Prostate gland (tissue), 2 donors: ENCODE results near the gene POLA1. TPM values are rescaled to one million over a fixed set of nuclear protein-coding genes. Genes with fewer than 3 reads are reported as not detected.

Source experiments
- DNase-seq: peaks from one replicate; pipeline ENCODE4 v3.0.0-alpha.2; 2019; ENCODE audit warnings: low spot score
- H3K27ac ChIP-seq, 2 donors: fragments of 200-600 bp; sonication (generic); 2 replicates each; pipeline ENCODE4 v1.5.1; 2017 to 2019
- H3K27me3 ChIP-seq: fragments of 200-600 bp; sonication (generic); replicated peaks from 2 replicates; pipeline ENCODE4 v1.5.1; 2019; ENCODE audit not compliant: insufficient read depth
- H3K36me3 ChIP-seq, 2 donors: fragments of 200-600 bp; sonication (generic); 1 replicate in 1 of 2; 2 replicates in 1 of 2; pipeline versions ENCODE4 v1.5.1 to v1.8.1; 2017 to 2019
- H3K4me1 ChIP-seq: fragments of 200-600 bp; sonication (generic); replicated peaks from 2 replicates; pipeline ENCODE4 v1.5.1; 2019
- H3K4me3 ChIP-seq, 2 donors: fragments of 200-600 bp; sonication (generic); 2 replicates each; pipeline ENCODE4 v1.5.1; 2017 to 2019
- H3K9me3 ChIP-seq: fragments of 200-600 bp; sonication (generic); 2 replicates; pipeline ENCODE4 v1.5.1; 2017
- POLR2A ChIP-seq: fragments of 450-650 bp; IDR thresholded peaks from one replicate; pipeline ENCODE4 v1.6.1; 2016; ENCODE audit warnings: antibody characterized with exemption, mild to moderate bottlenecking
- POLR2AphosphoS5 ChIP-seq: sonication (generic); formaldehyde crosslinking; IDR thresholded peaks from one replicate; pipeline ENCODE4 v1.6.1; 2017; ENCODE audit warnings: antibody characterized with exemption
- WGBS: methylation state at CpG from one replicate; pipeline ENCODE4 v1.1.5; 2018; 5-methylcytosine and 5-hydroxymethylcytosine counted together
- intact Hi-C: fragments of 100-400 bp; cut with DNase I; formaldehyde crosslinking; loops from one replicate; pipeline ENCODE4 v1.14.2; 2022
- total RNA-seq, 2 donors: library from RNA; depleted of rRNA; stranded (reverse); fragments of >200 nt; gene quantifications; one replicate each; pipeline ENCODE4 v1.1.0, GENCODE V29; 2016
- TF ChIP-seq, protein P1 (sequence below), 4 experiments: fragments of 200-600 bp in 2 of 4; fragments of 450-650 bp in 2 of 4; sonication (generic) in 2 of 4; IDR thresholded peaks; 1 replicate in 3 of 4; 2 replicates in 1 of 4; pipeline ENCODE4 v1.5.1; 2016 to 2019; ENCODE audit warnings: antibody characterized with exemption in 4 of 4, mild to moderate bottlenecking in 2 of 4, moderate library complexity in 2 of 4

The POLA1 gene
- total RNA-seq, 2 donors from 2014 or later: 11.9 to 12.2 TPM

GRCh38 chrX:24886916-24887315, 193.2 kb downstream of the POLA1 start:
- intact Hi-C loops: no loop called here

DNA sequence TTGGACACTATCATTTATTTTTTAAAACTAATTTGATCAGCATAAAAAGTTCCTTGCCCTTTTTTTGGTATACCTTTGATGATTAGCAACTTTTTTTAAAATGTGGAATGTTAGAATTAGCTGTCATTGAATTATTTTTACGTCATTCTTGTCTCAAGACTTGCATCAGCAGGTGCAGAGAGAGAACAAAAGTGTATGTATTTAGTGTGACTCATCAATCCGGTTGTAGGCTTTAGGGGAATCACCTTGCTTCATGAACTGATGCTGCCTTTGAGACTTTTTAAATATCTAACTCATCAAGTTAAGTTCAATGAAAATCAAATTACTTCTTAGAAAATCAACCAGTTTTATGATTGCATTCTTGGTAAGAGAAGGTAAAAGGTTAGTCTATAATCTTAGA, 197.0 kb downstream of the POLA1 start:
- no peaks in the 10 kb centered on the region for H3K4me1 ChIP-seq
- no peaks in the 10 kb centered on the region for H3K9me3 ChIP-seq
- WGBS: 38% methylated on average over 2 of the region's 2 CpGs
- DNase-seq: no peak
- no peaks in the 10 kb centered on the region for H3K36me3 ChIP-seq
- TF ChIP-seq, protein P1, sequence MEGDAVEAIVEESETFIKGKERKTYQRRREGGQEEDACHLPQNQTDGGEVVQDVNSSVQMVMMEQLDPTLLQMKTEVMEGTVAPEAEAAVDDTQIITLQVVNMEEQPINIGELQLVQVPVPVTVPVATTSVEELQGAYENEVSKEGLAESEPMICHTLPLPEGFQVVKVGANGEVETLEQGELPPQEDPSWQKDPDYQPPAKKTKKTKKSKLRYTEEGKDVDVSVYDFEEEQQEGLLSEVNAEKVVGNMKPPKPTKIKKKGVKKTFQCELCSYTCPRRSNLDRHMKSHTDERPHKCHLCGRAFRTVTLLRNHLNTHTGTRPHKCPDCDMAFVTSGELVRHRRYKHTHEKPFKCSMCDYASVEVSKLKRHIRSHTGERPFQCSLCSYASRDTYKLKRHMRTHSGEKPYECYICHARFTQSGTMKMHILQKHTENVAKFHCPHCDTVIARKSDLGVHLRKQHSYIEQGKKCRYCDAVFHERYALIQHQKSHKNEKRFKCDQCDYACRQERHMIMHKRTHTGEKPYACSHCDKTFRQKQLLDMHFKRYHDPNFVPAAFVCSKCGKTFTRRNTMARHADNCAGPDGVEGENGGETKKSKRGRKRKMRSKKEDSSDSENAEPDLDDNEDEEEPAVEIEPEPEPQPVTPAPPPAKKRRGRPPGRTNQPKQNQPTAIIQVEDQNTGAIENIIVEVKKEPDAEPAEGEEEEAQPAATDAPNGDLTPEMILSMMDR (IDR thresholded peaks at IDR 0.05): no peak
- no peak for TF ChIP-seq POLR2A
- no peak for TF ChIP-seq POLR2AphosphoS5
- intact Hi-C loops: no loop called here
- no peaks in the 10 kb centered on the region for H3K27me3 ChIP-seq
- no peak overlapping the region for H3K4me3 ChIP-seq
- H3K27ac ChIP-seq: no peak overlapping the region

More at GRCh38 chrX:24886916-24887315, 193.2 kb downstream of the POLA1 start:
- no peak for DNase-seq
- Histone ChIP-seq H3K4me1 (no peaks in the 10 kb centered on the region), H3K9me3 (no peaks in the 10 kb centered on the region), H3K4me3 (no peak overlapping the region), H3K36me3 (no peaks in the 10 kb centered on the region), H3K27me3 (no peaks in the 10 kb centered on the region), H3K27ac (no peak overlapping the region)
- 93% methylated on average over 4 of the region's 4 CpGs for WGBS
- TF ChIP-seq, protein P1 (IDR thresholded peaks at IDR 0.05): no peak
- TF ChIP-seq POLR2AphosphoS5: no peak
- TF ChIP-seq POLR2A: no peak

DNA sequence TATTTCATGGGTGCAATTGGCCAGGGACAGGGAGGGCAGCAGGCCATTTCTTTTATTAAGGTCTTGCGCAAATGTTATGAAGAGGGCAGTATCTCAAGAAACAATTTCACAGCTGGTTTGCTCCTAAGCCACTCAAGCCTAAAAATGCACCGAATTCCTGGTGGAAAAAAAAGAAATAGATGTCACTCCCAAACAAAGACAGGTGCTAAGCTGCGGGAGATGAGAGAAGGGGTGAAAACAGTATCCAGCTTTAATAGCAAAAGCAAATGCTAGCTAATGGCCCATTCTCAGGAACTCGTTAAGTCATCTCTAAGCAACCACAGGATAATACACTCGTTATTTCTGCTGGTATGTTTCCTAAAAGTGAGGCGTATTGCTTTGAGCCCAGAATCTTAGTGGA, 205.7 kb downstream of the POLA1 start:
- H3K4me1 ChIP-seq: no peaks in the 10 kb centered on the region
- DNase-seq: no peak
- no peaks in the 10 kb centered on the region for H3K9me3 ChIP-seq
- no peak overlapping the region for H3K4me3 ChIP-seq
- WGBS: 68% methylated on average over 6 of the region's 6 CpGs
- no peaks in the 10 kb centered on the region for H3K36me3 ChIP-seq
- no peak overlapping the region for H3K27ac ChIP-seq
- H3K27me3 ChIP-seq: no peaks in the 10 kb centered on the region
- TF ChIP-seq POLR2AphosphoS5: no peak
- no peak for TF ChIP-seq POLR2A
- TF ChIP-seq, protein P1 (IDR thresholded peaks at IDR 0.05): no peak
- intact Hi-C loops: no loop called here

GRCh38 chrX:24900234-24900633, 206.5 kb downstream of the POLA1 start:
- no peak for DNase-seq
- H3K27me3 ChIP-seq: no peaks in the 10 kb centered on the region
- no peak overlapping the region for H3K27ac ChIP-seq
- H3K4me3 ChIP-seq: no peak overlapping the region
- no peaks in the 10 kb centered on the region for H3K9me3 ChIP-seq
- intact Hi-C loops: no loop called here
- TF ChIP-seq POLR2A (no peak), POLR2AphosphoS5 (no peak)
- TF ChIP-seq, protein P1 (IDR thresholded peaks at IDR 0.05): no peak
- WGBS: 67% methylated on average over 1 of the region's 1 CpG
- H3K4me1 ChIP-seq: no peaks in the 10 kb centered on the region
- H3K36me3 ChIP-seq: no peaks in the 10 kb centered on the region

- no peaks in the 10 kb centered on the region for H3K4me1 ChIP-seq
- DNase-seq: no peak
- 92% methylated on average over 5 of the region's 5 CpGs for WGBS
Measured at GRCh38 chrX:24902806-24903205, 209.1 kb downstream of the POLA1 start.

More at GRCh38 chrX:24902806-24903205, 209.1 kb downstream of the POLA1 start:
- intact Hi-C loops: no loop called here
- no peaks in the 10 kb centered on the region for H3K36me3 ChIP-seq
- no peak overlapping the region for H3K4me3 ChIP-seq
- TF ChIP-seq, protein P1 (IDR thresholded peaks at IDR 0.05): no peak
- TF ChIP-seq POLR2AphosphoS5 (no peak), POLR2A (no peak)
- no peaks in the 10 kb centered on the region for H3K9me3 ChIP-seq
- H3K27me3 ChIP-seq: no peaks in the 10 kb centered on the region
- H3K27ac ChIP-seq: no peak overlapping the region
